HS-27A (cell line): ENCODE results near the gene AHNAK.

Experiments used
- DNase-seq: peaks from one replicate; pipeline ENCODE4 v3.0.0-alpha.2; 2012; ENCODE audit warnings: low read depth, missing footprints

Gene AHNAK

GRCh38 chr11:62548545-62549335 lies 2.1 kb upstream of the AHNAK start:
- no peak for DNase-seq

GRCh38 chr11:62547691-62548281 lies 1.2 kb upstream of the AHNAK start:
- DNase-seq, result no peak

- no peak for DNase-seq
Observed at GRCh38 chr11:62546929-62547625, 471 bp upstream of the AHNAK start.

GRCh38 chr11:62545437-62546243 lies 966 bp downstream of the AHNAK start:
- DNase-seq, result peak; percentile 98

- no peak for DNase-seq
Observed at GRCh38 chr11:62544581-62545436, 1.8 kb downstream of the AHNAK start.

GRCh38 chr11:62543680-62544444 lies 2.7 kb downstream of the AHNAK start:
- DNase-seq, result no peak

- no peak for DNase-seq
Observed at GRCh38 chr11:62542750-62543567, 3.6 kb downstream of the AHNAK start.

GRCh38 chr11:62542111-62542745 lies 4.4 kb downstream of the AHNAK start:
- DNase-seq, result no peak

- DNase-seq, result no peak
Observed at GRCh38 chr11:62540804-62541701, 5.6 kb downstream of the AHNAK start.

- DNase-seq, result no peak
Observed at GRCh38 chr11:62539238-62539925, 7.2 kb downstream of the AHNAK start.

GRCh38 chr11:62538470-62539237 lies 8.0 kb downstream of the AHNAK start:
- DNase-seq, result no peak

GRCh38 chr11:62536301-62536957 lies 10.2 kb downstream of the AHNAK start:
- DNase-seq, result no peak

GRCh38 chr11:62535802-62536201 lies 10.8 kb downstream of the AHNAK start:
- no peak for DNase-seq

- DNase-seq, result no peak
Observed at GRCh38 chr11:62534779-62535545, 11.6 kb downstream of the AHNAK start.

GRCh38 chr11:62532096-62532495 lies 14.5 kb downstream of the AHNAK start:
- no peak for DNase-seq
